ENCODE measurements around the gene ZAR1. TPM values are rescaled to one million over a fixed set of nuclear protein-coding genes. Genes with fewer than 3 reads are reported as not detected.

Gene ZAR1, protein sequence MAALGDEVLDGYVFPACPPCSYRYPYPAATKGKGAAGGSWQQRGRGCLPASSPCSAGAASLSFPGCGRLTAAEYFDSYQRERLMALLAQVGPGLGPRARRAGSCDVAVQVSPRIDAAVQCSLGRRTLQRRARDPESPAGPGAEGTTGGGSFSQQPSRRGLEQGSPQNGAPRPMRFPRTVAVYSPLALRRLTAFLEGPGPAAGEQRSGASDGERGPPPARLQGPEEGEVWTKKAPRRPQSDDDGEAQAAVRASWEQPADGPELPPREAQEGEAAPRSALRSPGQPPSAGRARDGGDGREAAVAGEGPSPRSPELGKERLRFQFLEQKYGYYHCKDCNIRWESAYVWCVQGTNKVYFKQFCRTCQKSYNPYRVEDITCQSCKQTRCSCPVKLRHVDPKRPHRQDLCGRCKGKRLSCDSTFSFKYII
- not detected in 2 replicates for polyA plus RNA-seq

DNA sequence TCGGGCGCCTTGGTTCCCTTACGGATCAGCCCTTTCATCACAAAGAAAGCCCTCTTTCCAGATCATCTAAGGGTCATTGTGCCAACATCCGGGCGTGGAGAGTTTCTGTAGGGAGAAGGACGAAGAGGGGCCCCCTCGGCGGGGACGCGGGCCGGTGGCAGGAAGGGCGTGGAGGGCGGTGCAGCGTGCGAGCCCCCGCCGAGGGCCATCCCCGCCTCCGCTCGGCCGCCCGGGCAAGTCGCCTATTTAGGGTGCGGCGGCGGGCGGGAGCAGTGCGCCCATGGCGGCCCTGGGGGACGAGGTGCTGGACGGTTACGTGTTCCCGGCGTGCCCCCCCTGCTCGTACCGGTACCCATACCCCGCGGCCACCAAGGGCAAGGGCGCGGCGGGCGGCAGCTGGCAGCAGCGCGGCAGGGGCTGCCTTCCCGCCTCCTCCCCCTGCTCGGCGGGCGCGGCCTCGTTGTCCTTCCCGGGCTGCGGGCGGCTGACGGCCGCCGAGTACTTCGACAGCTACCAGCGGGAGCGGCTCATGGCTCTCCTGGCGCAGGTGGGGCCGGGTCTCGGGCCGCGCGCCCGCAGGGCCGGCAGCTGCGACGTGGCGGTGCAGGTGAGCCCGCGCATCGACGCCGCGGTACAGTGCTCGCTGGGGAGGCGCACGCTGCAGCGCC is at the start of gene ZAR1:
Gene ZAR1, plus strand, starts transcription at position 241 of the 668 bp plus-strand sequence. Its CDS starts 40 bp downstream, at position 281.

DNA sequence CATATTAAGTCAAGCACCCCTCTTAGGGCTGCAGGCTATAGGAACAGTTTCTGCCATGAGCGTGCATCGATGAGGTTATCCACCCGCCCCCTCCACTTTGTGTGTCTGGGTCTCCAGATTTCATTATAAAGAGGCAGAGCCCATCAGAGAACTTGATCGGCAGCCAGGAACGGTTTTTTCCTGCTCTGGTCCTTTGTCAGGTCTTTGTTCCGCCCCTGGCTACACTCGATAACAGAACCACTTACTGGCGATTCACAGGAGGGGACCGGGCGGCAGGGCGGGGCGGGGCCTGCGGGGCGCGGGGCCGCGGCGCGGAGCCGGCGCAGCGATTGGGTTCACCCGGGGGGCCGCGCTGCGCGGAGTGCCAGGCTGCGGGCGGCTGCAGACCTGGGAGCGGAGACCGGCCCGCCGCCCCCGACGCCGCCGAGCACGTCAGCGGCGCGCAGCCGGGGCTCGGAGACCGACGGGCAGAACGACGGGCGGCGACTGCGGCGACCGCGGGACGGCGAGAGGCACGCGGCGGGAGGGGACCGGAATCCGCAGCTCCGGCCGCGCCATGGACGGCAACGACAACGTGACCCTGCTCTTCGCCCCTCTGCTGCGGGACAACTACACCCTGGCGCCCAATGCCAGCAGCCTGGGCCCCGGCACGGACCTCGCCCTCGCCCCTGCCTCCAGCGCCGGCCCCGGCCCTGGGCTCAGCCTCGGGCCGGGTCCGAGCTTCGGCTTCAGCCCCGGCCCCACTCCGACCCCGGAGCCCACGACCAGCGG is 6.9 kb upstream of the ZAR1 start, which contains the start of gene SLC10A4:
Gene SLC10A4, plus strand, starts transcription at position 338 of the 771 bp plus-strand sequence. Its CDS starts 219 bp downstream, at position 557.

Other genes starting within 250 kb of the ZAR1 start
- gene TEC, start 220.4 kb upstream of the ZAR1 start, polyA plus RNA-seq, result 0.06 TPM in 1 of 2 replicates, not detected in the other
- 7.6 and 14.9 TPM in 2 replicates for gene SLAIN2, start 148.7 kb upstream of the ZAR1 start, polyA plus RNA-seq
- 1.8 TPM in 1 of 2 replicates, not detected in the other for gene SLC10A4, start 6.9 kb upstream of the ZAR1 start, polyA plus RNA-seq